SKM-1 treated with dmso at 0.1 percent for 144 hours (cell line): ENCODE data around the gene IER3.
"Not testable (repeated sequence)": the region's sequence is repeated elsewhere in the genome, so short reads cannot be mapped to it uniquely, and the experiment has no call there.

Experiments
- DNase-seq: peaks from one replicate; lab custom pipeline; 2025; ENCODE audit not compliant: unreplicated experiment; lab: John Stamatoyannopoulos, UW

The IER3 gene

GRCh38 chr6:30725713-30726505 lies 18.4 kb downstream of the IER3 start:
- DNase-seq, result no peak

- no peak for DNase-seq
Observed at GRCh38 chr6:30724906-30725667, 19.3 kb downstream of the IER3 start.

- not testable (repeated sequence) for DNase-seq
Observed at GRCh38 chr6:30723843-30724741, 20.3 kb downstream of the IER3 start.

- DNase-seq, result not testable (repeated sequence)
Observed at GRCh38 chr6:30723159-30723842, 21.0 kb downstream of the IER3 start.

GRCh38 chr6:30722280-30723112 lies 21.9 kb downstream of the IER3 start:
- peak; percentile 53 for DNase-seq

- not testable (repeated sequence) for DNase-seq
Observed at GRCh38 chr6:30722025-30722279, 22.4 kb downstream of the IER3 start.

- DNase-seq, result peak; percentile 85
Observed at GRCh38 chr6:30721198-30722024, 22.9 kb downstream of the IER3 start.

- DNase-seq, result peak; percentile 23
Observed at GRCh38 chr6:30720738-30721197, 23.6 kb downstream of the IER3 start.

- DNase-seq, result peak; percentile 98
Observed at GRCh38 chr6:30719791-30720737, 24.3 kb downstream of the IER3 start, which contains the start of gene TUBB. Gene TUBB (plus strand): TSS chr6:30720352. CDS start chr6:30720507, 155 bp downstream.

- no peak for DNase-seq
Observed at GRCh38 chr6:30719356-30719755, 25.0 kb downstream of the IER3 start.

- DNase-seq, result not testable (repeated sequence)
Observed at GRCh38 chr6:30717845-30718720, 26.3 kb downstream of the IER3 start.

- DNase-seq, result peak; percentile 99
Observed at GRCh38 chr6:30717129-30717844, 27.1 kb downstream of the IER3 start, which contains the start of gene MDC1. Gene MDC1 (minus strand): TSS chr6:30717281. CDS start chr6:30715175, 2,106 bp downstream.

GRCh38 chr6:30716879-30717128 lies 27.5 kb downstream of the IER3 start:
- DNase-seq, result no peak

GRCh38 chr6:30714263-30714662 lies 30.1 kb downstream of the IER3 start:
- DNase-seq, result no peak

GRCh38 chr6:30712441-30712945 lies 31.9 kb downstream of the IER3 start:
- DNase-seq, result no peak

GRCh38 chr6:30711758-30712380 lies 32.5 kb downstream of the IER3 start:
- DNase-seq, result no peak
